Neural cell (in vitro differentiated cells): Measurements from ENCODE around the gene TRIM10. TPM values are rescaled to one million over a fixed set of nuclear protein-coding genes. Genes with fewer than 3 reads are reported as not detected.

Source experiments
- H2AFZ ChIP-seq: fragments of 200-600, 300-800 bp; sonication (generic), shearing (Covaris generic); 2 replicates; pipeline ENCODE4 v1.6.0; 2014; ENCODE audit warnings: low read depth, mild to moderate bottlenecking, antibody characterized with exemption, low read length, moderate library complexity
- H3F3A ChIP-seq: fragments of 200-600 bp; shearing (Covaris generic); 2 replicates; pipeline ENCODE4 v1.6.1; 2016; ENCODE audit warnings: mild to moderate bottlenecking, moderate library complexity, mixed read lengths, antibody characterized with exemption, low read length; ENCODE audit not compliant: insufficient read depth, poor library complexity, severe bottlenecking
- H3K27ac ChIP-seq: fragments of 200-600, 300-800 bp; sonication (generic), shearing (Covaris generic); 2 replicates; pipeline ENCODE4 v1.5.1; 2014; ENCODE audit warnings: mild to moderate bottlenecking, low read length, moderate library complexity
- H3K27me3 ChIP-seq: fragments of 300-800, 200-600 bp; sonication (generic), shearing (Covaris generic); 2 replicates; pipeline ENCODE4 v1.6.0; 2014; ENCODE audit warnings: mild to moderate bottlenecking, low read depth, low read length, moderate library complexity; ENCODE audit not compliant: insufficient read depth
- H3K36me3 ChIP-seq: fragments of 300-800, 200-600 bp; sonication (generic), shearing (Covaris generic); 2 replicates; pipeline ENCODE4 v1.5.1; 2014; ENCODE audit warnings: mild to moderate bottlenecking, antibody characterized with exemption, low read length, moderate library complexity; ENCODE audit not compliant: insufficient read depth
- H3K4me2 ChIP-seq: fragments of 300-800, 200-600 bp; sonication (generic), shearing (Covaris generic); 2 replicates; pipeline ENCODE4 v1.6.0; 2014; ENCODE audit warnings: mild to moderate bottlenecking, low read length
- H3K4me3 ChIP-seq: fragments of 300-800, 200-600 bp; sonication (generic), shearing (Covaris generic); 2 replicates; pipeline ENCODE4 v1.5.1; 2014; ENCODE audit warnings: mild to moderate bottlenecking, low read length, moderate library complexity
- H3K79me2 ChIP-seq: fragments of 200-600 bp; shearing (Covaris generic); replicated peaks from 2 replicates; pipeline ENCODE4 v1.6.0; 2014; ENCODE audit warnings: mild to moderate bottlenecking, low read length, moderate library complexity; ENCODE audit not compliant: insufficient read depth
- H3K9ac ChIP-seq: fragments of 300-800, 200-600 bp; sonication (generic), shearing (Covaris generic); 2 replicates; pipeline ENCODE4 v1.6.1; 2016; ENCODE audit warnings: mild to moderate bottlenecking, low read length, mixed read lengths
- H3K9me2 ChIP-seq: fragments of 200-600 bp; shearing (Covaris generic); 2 replicates; pipeline ENCODE4 v1.6.1; 2016; ENCODE audit warnings: mild to moderate bottlenecking, low read length, mixed read lengths; ENCODE audit not compliant: insufficient read depth
- H3K9me3 ChIP-seq: fragments of 200-600, 300-800 bp; sonication (generic), shearing (Covaris generic); 2 replicates; pipeline ENCODE4 v1.6.1; 2016; ENCODE audit warnings: mild to moderate bottlenecking, mixed run types, low read length, moderate library complexity, mixed read lengths
- H4K20me1 ChIP-seq: fragments of 200-600 bp; shearing (Covaris generic); 2 replicates; pipeline ENCODE4 v1.6.1; 2016; ENCODE audit warnings: mild to moderate bottlenecking, mixed run types; ENCODE audit not compliant: insufficient read depth
- EP300 ChIP-seq: fragments of 450-650 bp; conservative IDR thresholded peaks from 2 replicates; pipeline ENCODE4 v1.6.1; 2014; ENCODE audit warnings: antibody characterized with exemption, mild to moderate bottlenecking, moderate library complexity; ENCODE audit not compliant: poor library complexity, severe bottlenecking
- EZH2 ChIP-seq: fragments of 200-600, 300-800 bp; shearing (Covaris generic), sonication (generic); IDR thresholded peaks from 2 replicates; pipeline ENCODE4 v1.6.1; 2014; ENCODE audit warnings: antibody characterized with exemption, low read length, borderline replicate concordance, mild to moderate bottlenecking; ENCODE audit not compliant: insufficient read depth, poor library complexity, severe bottlenecking
- MXI1 ChIP-seq: fragments of 450-650 bp; conservative IDR thresholded peaks from 2 replicates; pipeline ENCODE4 v1.6.1; 2014; ENCODE audit warnings: antibody characterized with exemption, mild to moderate bottlenecking; ENCODE audit not compliant: poor library complexity, severe bottlenecking
- POLR2AphosphoS5 ChIP-seq: IDR thresholded peaks from 2 replicates; pipeline ENCODE4 v1.6.1; 2012
- RAD21 ChIP-seq: fragments of 450-650 bp; conservative IDR thresholded peaks from 2 replicates; pipeline ENCODE4 v1.6.1; 2014; ENCODE audit warnings: antibody characterized with exemption, mild to moderate bottlenecking, moderate library complexity
- SMC3 ChIP-seq: fragments of 450-650 bp; conservative IDR thresholded peaks from 2 replicates; pipeline ENCODE4 v1.6.1; 2014; ENCODE audit warnings: antibody characterized with exemption, mild to moderate bottlenecking, moderate library complexity; ENCODE audit not compliant: poor library complexity
- TAF1 ChIP-seq: IDR thresholded peaks from 2 replicates; pipeline ENCODE4 v1.6.1; 2012; ENCODE audit warnings: low read depth
- polyA plus RNA-seq: library from polyadenylated mRNA; depleted of rRNA; stranded (reverse); fragments of >200 nt; gene quantifications from 2 replicates; pipeline ENCODE4 v1.2.3, GENCODE V29; 2014
- TF ChIP-seq, protein P1 (sequence below): IDR thresholded peaks from 2 replicates; pipeline ENCODE4 v1.6.1; 2012; ENCODE audit warnings: borderline replicate concordance
- TF ChIP-seq, protein P2 (sequence below): fragments of 450-650 bp; IDR thresholded peaks from 2 replicates; pipeline ENCODE4 v1.5.1; 2014; ENCODE audit warnings: antibody characterized with exemption, mild to moderate bottlenecking, moderate library complexity; ENCODE audit not compliant: poor library complexity, severe bottlenecking

TRIM10 gene
- polyA plus RNA-seq, 1 donor from 2014 or later, result not detected

DNA sequence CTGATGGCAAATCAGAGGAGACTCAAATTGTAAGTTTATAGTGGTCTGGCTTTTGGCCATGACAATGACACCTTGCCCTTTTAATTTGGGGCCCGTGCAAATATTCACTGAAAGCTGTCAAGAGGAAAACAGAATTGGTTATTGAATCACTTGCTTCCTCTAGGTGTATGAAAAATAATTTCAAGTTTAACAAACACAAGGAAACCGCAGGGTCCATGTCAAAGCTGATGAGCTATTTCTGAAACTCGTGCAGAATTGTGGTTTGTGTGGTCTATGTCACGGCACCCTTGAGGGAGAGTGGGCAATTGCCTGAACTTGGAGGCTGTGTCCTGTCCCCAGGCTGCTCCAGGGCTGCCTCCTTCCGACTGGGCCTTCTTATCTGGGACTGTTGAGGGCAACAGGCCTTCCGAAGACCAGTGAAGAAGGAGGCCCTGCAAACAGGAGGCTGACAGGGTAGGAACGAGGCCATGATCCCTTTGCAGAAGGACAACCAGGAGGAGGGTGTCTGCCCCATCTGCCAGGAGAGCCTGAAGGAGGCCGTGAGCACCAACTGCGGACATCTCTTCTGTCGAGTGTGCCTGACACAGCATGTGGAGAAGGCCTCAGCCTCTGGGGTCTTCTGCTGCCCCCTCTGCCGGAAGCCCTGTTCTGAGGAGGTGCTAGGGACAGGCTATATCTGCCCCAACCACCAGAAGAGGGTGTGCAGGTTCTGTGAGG, 24.3 kb downstream of the TRIM10 start:
- H3K9me2 ChIP-seq, result no peaks in the 10 kb centered on the region
- H3K9me3 ChIP-seq, result no peaks in the 10 kb centered on the region
- H3K4me2 ChIP-seq, result no peak overlapping the region
- TF ChIP-seq EP300 (no peak), EZH2 (no peak), TAF1 (no peak), POLR2AphosphoS5 (no peak), MXI1 (no peak), SMC3 (no peak), RAD21 (no peak)
- TF ChIP-seq, protein P1, sequence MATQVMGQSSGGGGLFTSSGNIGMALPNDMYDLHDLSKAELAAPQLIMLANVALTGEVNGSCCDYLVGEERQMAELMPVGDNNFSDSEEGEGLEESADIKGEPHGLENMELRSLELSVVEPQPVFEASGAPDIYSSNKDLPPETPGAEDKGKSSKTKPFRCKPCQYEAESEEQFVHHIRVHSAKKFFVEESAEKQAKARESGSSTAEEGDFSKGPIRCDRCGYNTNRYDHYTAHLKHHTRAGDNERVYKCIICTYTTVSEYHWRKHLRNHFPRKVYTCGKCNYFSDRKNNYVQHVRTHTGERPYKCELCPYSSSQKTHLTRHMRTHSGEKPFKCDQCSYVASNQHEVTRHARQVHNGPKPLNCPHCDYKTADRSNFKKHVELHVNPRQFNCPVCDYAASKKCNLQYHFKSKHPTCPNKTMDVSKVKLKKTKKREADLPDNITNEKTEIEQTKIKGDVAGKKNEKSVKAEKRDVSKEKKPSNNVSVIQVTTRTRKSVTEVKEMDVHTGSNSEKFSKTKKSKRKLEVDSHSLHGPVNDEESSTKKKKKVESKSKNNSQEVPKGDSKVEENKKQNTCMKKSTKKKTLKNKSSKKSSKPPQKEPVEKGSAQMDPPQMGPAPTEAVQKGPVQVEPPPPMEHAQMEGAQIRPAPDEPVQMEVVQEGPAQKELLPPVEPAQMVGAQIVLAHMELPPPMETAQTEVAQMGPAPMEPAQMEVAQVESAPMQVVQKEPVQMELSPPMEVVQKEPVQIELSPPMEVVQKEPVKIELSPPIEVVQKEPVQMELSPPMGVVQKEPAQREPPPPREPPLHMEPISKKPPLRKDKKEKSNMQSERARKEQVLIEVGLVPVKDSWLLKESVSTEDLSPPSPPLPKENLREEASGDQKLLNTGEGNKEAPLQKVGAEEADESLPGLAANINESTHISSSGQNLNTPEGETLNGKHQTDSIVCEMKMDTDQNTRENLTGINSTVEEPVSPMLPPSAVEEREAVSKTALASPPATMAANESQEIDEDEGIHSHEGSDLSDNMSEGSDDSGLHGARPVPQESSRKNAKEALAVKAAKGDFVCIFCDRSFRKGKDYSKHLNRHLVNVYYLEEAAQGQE, result no peak
- TF ChIP-seq, protein P2, sequence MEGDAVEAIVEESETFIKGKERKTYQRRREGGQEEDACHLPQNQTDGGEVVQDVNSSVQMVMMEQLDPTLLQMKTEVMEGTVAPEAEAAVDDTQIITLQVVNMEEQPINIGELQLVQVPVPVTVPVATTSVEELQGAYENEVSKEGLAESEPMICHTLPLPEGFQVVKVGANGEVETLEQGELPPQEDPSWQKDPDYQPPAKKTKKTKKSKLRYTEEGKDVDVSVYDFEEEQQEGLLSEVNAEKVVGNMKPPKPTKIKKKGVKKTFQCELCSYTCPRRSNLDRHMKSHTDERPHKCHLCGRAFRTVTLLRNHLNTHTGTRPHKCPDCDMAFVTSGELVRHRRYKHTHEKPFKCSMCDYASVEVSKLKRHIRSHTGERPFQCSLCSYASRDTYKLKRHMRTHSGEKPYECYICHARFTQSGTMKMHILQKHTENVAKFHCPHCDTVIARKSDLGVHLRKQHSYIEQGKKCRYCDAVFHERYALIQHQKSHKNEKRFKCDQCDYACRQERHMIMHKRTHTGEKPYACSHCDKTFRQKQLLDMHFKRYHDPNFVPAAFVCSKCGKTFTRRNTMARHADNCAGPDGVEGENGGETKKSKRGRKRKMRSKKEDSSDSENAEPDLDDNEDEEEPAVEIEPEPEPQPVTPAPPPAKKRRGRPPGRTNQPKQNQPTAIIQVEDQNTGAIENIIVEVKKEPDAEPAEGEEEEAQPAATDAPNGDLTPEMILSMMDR, result no peak
- H3K36me3 ChIP-seq, result no peaks in the 10 kb centered on the region
- no peak overlapping the region for H3K9ac ChIP-seq
- H4K20me1 ChIP-seq, result no peaks in the 10 kb centered on the region
- H3K4me3 ChIP-seq, result no peak overlapping the region
- peaks cover 8% of the 10 kb centered on the region for H3K27me3 ChIP-seq
- no peak overlapping the region for H3K27ac ChIP-seq
- no peaks in the 10 kb centered on the region for H3K79me2 ChIP-seq
- no peak overlapping the region for H2AFZ ChIP-seq
- no peaks in the 10 kb centered on the region for H3F3A ChIP-seq

DNA sequence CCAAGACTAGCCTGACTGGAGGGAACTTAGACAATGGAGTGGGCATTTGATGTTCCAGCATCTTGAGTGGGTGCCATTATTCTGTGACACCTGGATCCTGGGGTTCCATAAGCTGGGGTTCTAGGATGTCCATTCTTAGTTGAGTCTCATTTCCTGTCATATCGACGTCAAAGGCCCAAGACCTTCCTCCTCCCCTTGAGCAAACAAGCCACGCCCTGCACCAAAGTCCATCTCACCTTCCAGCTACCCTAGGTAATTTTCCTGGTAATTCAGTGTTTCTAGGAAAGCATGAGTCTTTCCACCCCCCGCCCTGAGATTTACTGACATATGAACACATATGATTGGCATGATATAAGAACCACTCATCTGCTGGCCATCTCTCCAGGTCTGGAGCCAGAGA, 25.3 kb downstream of the TRIM10 start, which contains the start of gene TRIM40:
TRIM40 (plus strand) TSS at position 384 of the 400 bp plus-strand sequence. CDS start 897 bp downstream, outside the sequence.
- Histone ChIP-seq H3K79me2 (no peaks in the 10 kb centered on the region), H3K9ac (no peak within 1 kb of the TSS), H3K36me3 (no peaks in the 10 kb centered on the region), H3K9me3 (no peaks in the 10 kb centered on the region), H3F3A (no peaks in the 10 kb centered on the region), H4K20me1 (no peaks in the 10 kb centered on the region), H3K4me2 (no peak within 1 kb of the TSS), H3K27ac (no peak within 1 kb of the TSS), H3K4me3 (no peak within 1 kb of the TSS), H2AFZ (no peak within 1 kb of the TSS), H3K27me3 (peaks cover 9% of the 10 kb centered on the region), H3K9me2 (no peaks in the 10 kb centered on the region)
- TF ChIP-seq EP300 (no peak), SMC3 (no peak), TAF1 (no peak), POLR2AphosphoS5 (no peak), RAD21 (no peak), MXI1 (no peak), EZH2 (no peak)
- TF ChIP-seq, protein P1, result no peak
- TF ChIP-seq, protein P2, result no peak
